ENCODE measurements around the gene MECP2. TPM values are rescaled to one million over a fixed set of nuclear protein-coding genes. Genes with fewer than 3 reads are reported as not detected.

MECP2 gene
- total RNA-seq, 1 experiment from 2014 or later = 52.8 TPM

DNA sequence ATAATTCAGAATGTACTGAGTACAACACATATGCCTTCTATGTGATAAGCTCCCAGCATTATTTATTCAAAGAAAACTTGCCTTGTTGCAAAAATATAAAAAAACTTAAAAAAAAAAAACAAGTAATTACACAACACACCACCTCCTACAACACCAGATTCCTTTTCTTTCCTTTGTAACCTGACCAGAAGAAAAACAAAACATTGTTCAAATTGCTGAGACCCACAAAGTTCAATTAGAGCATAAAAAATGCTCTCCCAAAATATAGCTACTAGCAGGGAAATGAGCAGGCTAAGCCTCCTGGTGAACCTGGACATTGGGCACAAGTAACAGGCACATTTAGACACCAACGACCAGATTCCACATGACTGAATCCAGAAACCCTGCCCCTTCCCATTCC, 38.3 kb downstream of the MECP2 start:
- POLR2A ChIA-PET (ENCODE audit: low non-redundant PET) = no interaction called here
- CTCF ChIA-PET = no interaction called here
- intact Hi-C loops (cut with micrococcal nuclease; ENCODE audit: unreplicated experiment) = no loop called here
- BruUV-seq (replicated peaks) = no TSS peak
- H3K9me3 ChIP-seq (ENCODE audit: low read depth, low read length, poor library complexity, severe bottlenecking) = no peaks in the 10 kb centered on the region
- H3K27me3 ChIP-seq (replicated peaks; ENCODE audit: insufficient read depth, low read depth, low read length, poor library complexity) = peaks cover under 1% of the 10 kb centered on the region
- no peaks in the 10 kb centered on the region for H3K36me3 ChIP-seq (ENCODE audit: insufficient read depth, low read length, poor library complexity, severe bottlenecking)
- H3K4me1 ChIP-seq (ENCODE audit: insufficient read depth, low read length, poor library complexity, severe bottlenecking) = no peaks in the 10 kb centered on the region
- DNase-seq (ENCODE audit: low spot score) = no peak
- no peak for TF ChIP-seq EZH2 (IDR thresholded peaks at IDR 0.05; ENCODE audit: borderline replicate concordance, low read depth, low read length, poor library complexity, severe bottlenecking)
- TF ChIP-seq, protein P1, sequence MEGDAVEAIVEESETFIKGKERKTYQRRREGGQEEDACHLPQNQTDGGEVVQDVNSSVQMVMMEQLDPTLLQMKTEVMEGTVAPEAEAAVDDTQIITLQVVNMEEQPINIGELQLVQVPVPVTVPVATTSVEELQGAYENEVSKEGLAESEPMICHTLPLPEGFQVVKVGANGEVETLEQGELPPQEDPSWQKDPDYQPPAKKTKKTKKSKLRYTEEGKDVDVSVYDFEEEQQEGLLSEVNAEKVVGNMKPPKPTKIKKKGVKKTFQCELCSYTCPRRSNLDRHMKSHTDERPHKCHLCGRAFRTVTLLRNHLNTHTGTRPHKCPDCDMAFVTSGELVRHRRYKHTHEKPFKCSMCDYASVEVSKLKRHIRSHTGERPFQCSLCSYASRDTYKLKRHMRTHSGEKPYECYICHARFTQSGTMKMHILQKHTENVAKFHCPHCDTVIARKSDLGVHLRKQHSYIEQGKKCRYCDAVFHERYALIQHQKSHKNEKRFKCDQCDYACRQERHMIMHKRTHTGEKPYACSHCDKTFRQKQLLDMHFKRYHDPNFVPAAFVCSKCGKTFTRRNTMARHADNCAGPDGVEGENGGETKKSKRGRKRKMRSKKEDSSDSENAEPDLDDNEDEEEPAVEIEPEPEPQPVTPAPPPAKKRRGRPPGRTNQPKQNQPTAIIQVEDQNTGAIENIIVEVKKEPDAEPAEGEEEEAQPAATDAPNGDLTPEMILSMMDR (conservative IDR thresholded peaks at IDR 0.05; ENCODE audit: low read depth, low read length) = no peak
- no peak overlapping the region for H3K4me3 ChIP-seq (ENCODE audit: low read depth, low read length, poor library complexity, severe bottlenecking)
- H3K27ac ChIP-seq (ENCODE audit: low read depth, low read length, poor library complexity, severe bottlenecking) = no peak overlapping the region

DNA sequence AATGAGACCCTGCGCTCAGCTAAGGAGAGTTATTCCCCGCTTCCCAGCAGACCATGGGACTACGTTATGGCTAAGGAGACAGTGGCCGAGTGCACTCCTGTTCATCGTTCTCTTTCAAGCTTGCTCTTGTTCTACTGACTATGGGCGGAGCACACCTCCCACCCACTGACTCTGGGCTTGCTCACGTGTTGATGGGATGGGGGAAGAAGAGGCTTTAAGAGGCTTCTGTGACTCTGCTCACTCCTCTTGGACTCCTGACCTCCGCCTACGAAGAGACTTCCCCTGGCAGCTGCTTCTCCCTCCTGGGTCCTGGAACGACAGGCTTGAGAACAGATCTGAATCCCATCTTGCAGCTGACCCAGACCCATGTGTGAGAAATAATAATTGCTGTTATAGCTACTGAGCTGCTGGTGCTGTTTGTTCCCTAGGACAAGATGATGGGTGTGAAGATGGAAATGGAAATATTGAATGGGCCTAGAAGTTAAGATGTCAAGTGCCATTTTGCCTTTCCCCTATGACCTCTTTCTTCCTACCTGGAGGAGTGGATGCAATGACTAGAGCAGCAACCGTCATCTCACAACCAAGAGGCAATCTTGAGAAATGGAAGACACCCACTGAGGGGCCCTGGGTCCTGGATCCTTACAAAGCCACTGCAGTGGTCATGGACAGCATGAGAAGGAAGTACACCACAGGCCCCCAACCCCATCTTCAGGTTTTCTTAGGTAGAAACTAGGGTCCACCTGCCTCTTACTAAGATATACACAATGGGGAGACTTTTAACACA, 39.1 kb downstream of the MECP2 start:
- no peaks in the 10 kb centered on the region for H3K4me1 ChIP-seq (ENCODE audit: insufficient read depth, low read length, poor library complexity, severe bottlenecking)
- ChIA-PET POLR2A (ENCODE audit: low non-redundant PET) (no interaction called here), CTCF (no interaction called here)
- H3K36me3 ChIP-seq (ENCODE audit: insufficient read depth, low read length, poor library complexity, severe bottlenecking) = no peaks in the 10 kb centered on the region
- H3K9me3 ChIP-seq (ENCODE audit: low read depth, low read length, poor library complexity, severe bottlenecking) = no peaks in the 10 kb centered on the region
- intact Hi-C loops (cut with micrococcal nuclease; ENCODE audit: unreplicated experiment) = no loop called here
- H3K4me3 ChIP-seq (ENCODE audit: low read depth, low read length, poor library complexity, severe bottlenecking) = no peak overlapping the region
- BruUV-seq (replicated peaks) = no TSS peak
- no peak for DNase-seq (ENCODE audit: low spot score)
- no peak overlapping the region for H3K27ac ChIP-seq (ENCODE audit: low read depth, low read length, poor library complexity, severe bottlenecking)
- TF ChIP-seq, protein P1 (conservative IDR thresholded peaks at IDR 0.05; ENCODE audit: low read depth, low read length) = no peak
- TF ChIP-seq EZH2 (IDR thresholded peaks at IDR 0.05; ENCODE audit: borderline replicate concordance, low read depth, low read length, poor library complexity, severe bottlenecking) = no peak
- no peaks in the 10 kb centered on the region for H3K27me3 ChIP-seq (replicated peaks; ENCODE audit: insufficient read depth, low read depth, low read length, poor library complexity)

DNA sequence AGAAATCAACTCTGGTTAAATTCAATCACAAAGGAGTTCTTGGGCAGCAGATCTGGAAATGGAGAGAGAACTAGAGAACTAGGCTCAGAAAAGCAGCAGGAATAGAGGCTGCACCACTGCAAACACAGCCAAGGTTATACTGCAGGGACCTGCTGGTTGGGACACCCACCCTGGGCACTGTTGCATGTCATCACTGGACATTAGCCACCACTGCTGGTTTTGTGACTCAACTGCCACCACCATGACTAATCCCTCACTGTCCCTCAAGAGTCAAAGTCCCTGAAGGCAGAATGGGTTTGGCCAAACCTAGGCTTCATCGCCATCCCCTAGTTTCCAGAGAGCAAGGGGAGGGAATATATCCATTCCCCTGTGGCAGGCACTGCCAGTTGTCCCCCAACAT, 39.7 kb downstream of the MECP2 start:
- Histone ChIP-seq H3K27me3 (replicated peaks; ENCODE audit: insufficient read depth, low read depth, low read length, poor library complexity) (no peaks in the 10 kb centered on the region), H3K4me3 (ENCODE audit: low read depth, low read length, poor library complexity, severe bottlenecking) (no peak overlapping the region), H3K4me1 (ENCODE audit: insufficient read depth, low read length, poor library complexity, severe bottlenecking) (no peaks in the 10 kb centered on the region), H3K27ac (ENCODE audit: low read depth, low read length, poor library complexity, severe bottlenecking) (no peak overlapping the region), H3K36me3 (ENCODE audit: insufficient read depth, low read length, poor library complexity, severe bottlenecking) (no peaks in the 10 kb centered on the region), H3K9me3 (ENCODE audit: low read depth, low read length, poor library complexity, severe bottlenecking) (no peaks in the 10 kb centered on the region)
- ChIA-PET POLR2A (ENCODE audit: low non-redundant PET) (no interaction called here), CTCF (no interaction called here)
- no peak for DNase-seq (ENCODE audit: low spot score)
- BruUV-seq (replicated peaks) = no TSS peak
- intact Hi-C loops (cut with micrococcal nuclease; ENCODE audit: unreplicated experiment) = no loop called here
- TF ChIP-seq, protein P1 (conservative IDR thresholded peaks at IDR 0.05; ENCODE audit: low read depth, low read length) = no peak
- TF ChIP-seq EZH2 (IDR thresholded peaks at IDR 0.05; ENCODE audit: borderline replicate concordance, low read depth, low read length, poor library complexity, severe bottlenecking) = no peak
